Stomach (tissue), 4 donors: Measurements from ENCODE around the gene NRCAM.

Source experiments
- CTCF ChIP-seq, 7 experiments: fragments of 450-650 bp in 4 of 7; fragments of 200-600 bp in 3 of 7; sonication (generic) in 3 of 7; IDR thresholded peaks; one replicate each; pipeline ENCODE4 v1.5.1; 2016 to 2019; ENCODE audit warnings: antibody characterized with exemption in 7 of 7, control low read depth in 2 of 7, mild to moderate bottlenecking in 1 of 7
- EP300 ChIP-seq: sonication (generic); formaldehyde crosslinking; IDR thresholded peaks from one replicate; pipeline ENCODE4 v1.6.1; 2017; ENCODE audit warnings: antibody characterized with exemption
- POLR2AphosphoS5 ChIP-seq, 3 donors: sonication (generic); formaldehyde crosslinking; IDR thresholded peaks; one replicate each; pipeline ENCODE4 v1.6.1; 2016; ENCODE audit warnings: antibody characterized with exemption in 3 of 3

DNA sequence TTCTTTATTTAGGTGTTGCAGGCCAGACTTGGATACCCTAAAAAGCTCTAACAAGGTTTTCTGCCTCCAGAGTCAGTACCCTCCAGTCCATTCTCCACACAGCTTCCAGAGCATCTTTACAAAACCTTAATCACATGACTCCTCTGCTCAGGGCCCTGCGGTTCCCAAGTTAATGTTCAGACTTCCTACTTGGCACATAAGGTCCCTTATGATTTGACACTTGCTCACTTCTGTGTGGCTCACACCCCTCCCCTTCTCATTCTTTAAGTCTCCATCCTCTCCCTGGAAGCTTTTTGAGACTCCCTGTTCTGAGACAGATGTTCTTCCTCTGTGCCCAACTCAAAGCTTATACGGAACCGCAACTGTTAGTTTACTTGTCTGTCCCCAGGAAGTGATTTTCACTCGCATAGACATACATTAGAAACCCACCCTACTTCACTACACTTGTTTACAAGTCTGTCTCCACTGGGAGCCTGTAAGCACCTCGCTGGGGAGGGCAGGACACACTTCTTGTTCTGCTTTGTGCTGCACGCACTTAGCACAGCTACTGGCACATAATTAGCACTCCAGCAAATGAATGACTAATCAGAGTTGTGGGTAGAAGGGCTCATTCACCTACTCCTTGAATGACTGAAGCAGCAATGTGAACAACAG, 171.8 kb downstream of the NRCAM start:
- TF ChIP-seq CTCF (IDR thresholded peaks at IDR 0.05) = no peak
- TF ChIP-seq POLR2AphosphoS5 (IDR thresholded peaks at IDR 0.05) = no peak
- TF ChIP-seq EP300 = no peak
